ENCODE results near the gene TREH.
"Not testable (repeated sequence)": the region's sequence is repeated elsewhere in the genome, so short reads cannot be mapped to it uniquely, and the experiment has no call there.

The TREH gene

DNA sequence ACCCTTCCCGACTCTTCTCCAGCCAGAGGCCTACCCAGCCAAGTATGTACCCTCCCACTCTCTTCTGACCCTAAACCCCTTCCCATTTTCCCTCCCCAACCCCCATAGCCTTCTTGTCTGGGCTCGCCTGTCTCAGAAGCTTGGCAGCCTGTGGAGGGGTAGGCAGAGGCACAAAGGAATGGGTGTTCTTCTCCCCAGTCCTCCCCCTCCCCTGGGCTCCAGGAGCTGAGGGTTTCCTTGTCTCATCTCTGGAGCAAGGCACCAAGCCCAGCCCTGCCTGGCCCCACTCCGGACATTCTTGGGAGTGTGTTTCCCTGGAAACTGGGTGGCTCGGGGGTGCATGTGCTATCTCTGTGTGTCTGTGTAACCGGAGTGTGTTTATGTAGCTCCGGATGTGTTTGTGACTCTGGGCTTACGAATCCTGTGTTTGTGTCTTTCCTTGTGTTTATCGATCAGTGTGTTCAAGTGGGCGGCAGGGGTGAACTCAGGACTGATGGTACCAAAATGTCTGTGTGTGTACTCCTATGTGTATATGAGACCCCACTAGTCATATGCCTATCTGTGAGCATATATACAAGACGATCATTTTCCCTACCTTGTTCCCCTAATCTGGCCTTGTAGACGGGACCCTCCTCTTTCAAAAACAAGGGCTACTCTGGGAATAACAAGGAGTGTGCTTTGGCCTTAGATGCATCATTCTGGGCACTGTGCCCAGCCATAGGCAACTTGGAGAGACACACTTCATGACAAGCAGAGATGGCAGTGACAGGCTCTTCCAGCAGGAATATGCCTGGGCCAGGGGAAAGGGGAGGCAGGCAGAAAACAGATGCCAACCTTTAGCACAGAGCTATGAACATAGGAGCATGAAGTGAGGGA is 61.1 kb downstream of the TREH start:
- CTCF ChIA-PET, result interaction anchor here (1.1 to 1.2 kb wide), 2 partner anchors 11 to 71 kb away, joined by 3 read pairs; partner anchors contain the start of gene PHLDB1
- TF ChIP-seq, protein P1, sequence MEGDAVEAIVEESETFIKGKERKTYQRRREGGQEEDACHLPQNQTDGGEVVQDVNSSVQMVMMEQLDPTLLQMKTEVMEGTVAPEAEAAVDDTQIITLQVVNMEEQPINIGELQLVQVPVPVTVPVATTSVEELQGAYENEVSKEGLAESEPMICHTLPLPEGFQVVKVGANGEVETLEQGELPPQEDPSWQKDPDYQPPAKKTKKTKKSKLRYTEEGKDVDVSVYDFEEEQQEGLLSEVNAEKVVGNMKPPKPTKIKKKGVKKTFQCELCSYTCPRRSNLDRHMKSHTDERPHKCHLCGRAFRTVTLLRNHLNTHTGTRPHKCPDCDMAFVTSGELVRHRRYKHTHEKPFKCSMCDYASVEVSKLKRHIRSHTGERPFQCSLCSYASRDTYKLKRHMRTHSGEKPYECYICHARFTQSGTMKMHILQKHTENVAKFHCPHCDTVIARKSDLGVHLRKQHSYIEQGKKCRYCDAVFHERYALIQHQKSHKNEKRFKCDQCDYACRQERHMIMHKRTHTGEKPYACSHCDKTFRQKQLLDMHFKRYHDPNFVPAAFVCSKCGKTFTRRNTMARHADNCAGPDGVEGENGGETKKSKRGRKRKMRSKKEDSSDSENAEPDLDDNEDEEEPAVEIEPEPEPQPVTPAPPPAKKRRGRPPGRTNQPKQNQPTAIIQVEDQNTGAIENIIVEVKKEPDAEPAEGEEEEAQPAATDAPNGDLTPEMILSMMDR (IDR thresholded peaks at IDR 0.05; ENCODE audit: control extremely low read depth, extremely low read depth, low read depth, missing control alignments), result no peak
- POLR2A ChIA-PET, result interaction anchor here (0.5 kb wide), 1 partner anchor 255 kb away, joined by 4 read pairs; no protein-coding TSS in a partner anchor
- DNase-seq (ENCODE audit: extremely low spot score), result no peak

DNA sequence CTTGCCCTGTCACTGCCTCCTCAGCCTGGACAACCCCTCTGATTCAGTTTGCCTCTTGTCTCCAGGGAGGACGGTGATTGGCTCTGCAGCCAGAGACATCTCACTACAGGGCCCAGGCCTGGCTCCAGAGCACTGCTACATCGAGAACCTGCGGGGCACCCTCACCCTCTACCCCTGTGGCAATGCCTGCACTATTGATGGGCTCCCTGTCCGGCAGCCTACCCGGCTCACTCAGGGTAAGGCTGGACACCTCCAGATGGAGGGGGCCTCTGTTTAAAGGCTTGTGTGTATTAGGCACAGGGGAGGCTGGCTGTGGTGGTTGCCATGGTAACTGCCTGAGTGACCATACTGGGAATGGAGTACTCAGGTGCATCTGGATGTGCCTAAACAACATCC is 63.5 kb downstream of the TREH start:
- ChIA-PET CTCF (no interaction called here), POLR2A (no interaction called here)
- TF ChIP-seq, protein P1 (IDR thresholded peaks at IDR 0.05; ENCODE audit: control extremely low read depth, extremely low read depth, low read depth, missing control alignments), result no peak
- DNase-seq (ENCODE audit: extremely low spot score), result no peak

DNA sequence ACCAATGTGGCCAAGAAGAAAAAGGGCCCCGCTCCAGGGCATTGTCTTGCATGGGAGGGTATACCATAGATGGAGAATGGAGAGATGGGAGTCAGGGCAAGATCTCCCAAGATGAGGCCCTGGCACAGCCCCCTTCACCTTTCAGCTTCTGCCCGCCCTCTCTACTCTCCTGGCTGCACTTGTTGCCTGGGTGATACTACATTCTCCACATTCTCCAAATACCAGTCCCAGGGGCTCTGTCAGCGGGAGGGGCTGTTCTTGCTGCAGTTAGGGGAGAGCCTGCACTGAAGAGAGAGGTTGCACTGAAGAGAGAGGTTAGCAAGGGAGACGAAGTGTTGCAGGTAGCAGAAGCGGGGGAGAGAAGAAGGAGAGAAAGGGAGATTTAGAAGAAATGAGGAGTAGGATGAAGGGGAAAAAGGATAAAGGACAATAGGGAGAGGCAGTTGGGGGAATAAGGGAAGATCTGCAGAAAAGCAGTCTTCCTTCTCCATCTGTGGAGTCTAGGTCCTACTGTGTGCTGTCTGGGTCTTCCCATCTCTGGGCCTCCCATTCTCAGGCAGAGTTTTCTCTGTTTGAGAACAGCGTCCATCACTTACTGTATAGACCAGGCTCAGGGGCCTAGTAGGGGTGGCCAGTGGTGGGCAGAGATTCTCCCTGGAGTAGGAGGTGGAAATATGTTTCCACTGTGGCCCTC is 64.0 kb downstream of the TREH start:
- ChIA-PET POLR2A (no interaction called here), CTCF (interaction anchor here (1.3 to 1.5 kb wide), 2 partner anchors 11 to 23 kb away, joined by 3 to 4 read pairs; no protein-coding TSS in a partner anchor)
- TF ChIP-seq, protein P1 (IDR thresholded peaks at IDR 0.05; ENCODE audit: control extremely low read depth, extremely low read depth, low read depth, missing control alignments), result no peak
- no peak for DNase-seq (ENCODE audit: extremely low spot score)

DNA sequence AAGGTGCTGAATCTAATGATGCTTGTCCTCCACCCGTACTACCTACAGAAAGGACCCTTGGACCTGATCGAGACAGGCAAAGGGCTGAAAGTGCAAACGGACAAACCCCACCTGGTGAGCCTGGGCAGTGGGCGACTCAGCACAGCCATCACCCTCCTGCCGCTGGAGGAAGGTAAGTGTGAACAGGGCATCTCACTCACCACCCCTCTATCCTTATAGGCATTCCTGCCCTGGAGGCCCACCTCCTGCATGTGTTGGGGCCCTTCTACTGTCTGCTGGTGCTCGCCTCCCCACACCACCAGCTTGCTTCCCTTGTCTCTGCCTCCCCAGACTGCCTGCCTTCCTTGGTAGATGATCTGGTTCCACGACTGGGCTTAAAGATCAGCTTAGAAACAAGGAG is 64.9 kb downstream of the TREH start:
- DNase-seq (ENCODE audit: extremely low spot score), result no peak
- ChIA-PET CTCF (interaction anchor here (1.3 to 2.0 kb wide), 5 partner anchors 12 to 75 kb away, joined by 3 to 9 read pairs (median 4); no protein-coding TSS in a partner anchor), POLR2A (no interaction called here)
- TF ChIP-seq, protein P1 (IDR thresholded peaks at IDR 0.05; ENCODE audit: control extremely low read depth, extremely low read depth, low read depth, missing control alignments), result no peak

DNA sequence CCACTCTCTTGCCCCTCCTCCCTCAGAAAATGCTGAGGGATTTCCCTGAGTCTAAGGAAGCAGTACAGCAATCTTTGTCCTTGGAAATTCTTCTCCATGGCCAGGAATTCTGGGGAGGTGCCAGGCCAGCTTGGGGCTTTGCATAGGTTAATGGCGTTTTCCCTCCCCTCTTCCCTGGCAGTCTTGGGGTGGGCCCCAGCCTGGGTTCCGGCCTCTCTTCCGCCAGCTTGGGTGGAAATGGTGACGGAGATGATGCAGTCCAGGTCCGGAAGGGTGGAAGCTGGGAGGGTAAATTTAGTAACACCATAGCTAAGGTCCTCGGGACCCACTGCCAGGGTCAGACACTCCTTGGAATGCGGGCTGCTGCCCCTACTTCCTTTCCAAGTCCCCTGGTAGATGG is 67.1 kb downstream of the TREH start:
- TF ChIP-seq, protein P1 (IDR thresholded peaks at IDR 0.05; ENCODE audit: control extremely low read depth, extremely low read depth, low read depth, missing control alignments), result no peak
- ChIA-PET POLR2A (interaction anchor here (0.6 kb wide), 1 partner anchor 243 kb away, joined by 5 read pairs; no protein-coding TSS in a partner anchor), CTCF (interaction anchor here (1.4 to 2.8 kb wide), 7 partner anchors 8 to 24 kb away, joined by 4 to 10 read pairs (median 8); no protein-coding TSS in a partner anchor)
- DNase-seq (ENCODE audit: extremely low spot score), result no peak

DNA sequence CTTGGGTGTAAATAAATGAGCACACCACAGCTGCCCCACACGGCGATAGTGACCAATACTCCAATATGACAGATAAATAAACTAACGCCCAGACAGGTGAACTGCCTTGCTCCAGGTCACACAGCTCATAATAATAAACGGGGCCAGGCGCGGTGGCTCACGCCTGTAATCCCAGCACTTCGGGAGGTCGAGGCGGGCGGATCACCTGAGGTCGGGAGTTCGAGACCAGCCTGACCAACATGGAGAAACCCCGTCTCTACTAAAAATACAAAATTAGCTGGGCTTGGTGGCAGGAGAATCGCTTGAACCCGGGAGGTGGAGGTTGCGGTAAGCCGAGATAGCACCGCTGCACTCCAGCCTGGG is 68.0 kb downstream of the TREH start:
- DNase-seq (ENCODE audit: extremely low spot score); POLR2A ChIA-PET: not testable (repeated sequence)
- CTCF ChIA-PET, result interaction anchor here (1.4 to 2.8 kb wide), 8 partner anchors 9 to 79 kb away, joined by 3 to 10 read pairs (median 6); no protein-coding TSS in a partner anchor
